SK-N-MC (cell line): ENCODE data around the gene CXCL16.
"Not testable (repeated sequence)": the region's sequence is repeated elsewhere in the genome, so short reads cannot be mapped to it uniquely, and the experiment has no call there.

Experiments used
- DNase-seq: peaks from one replicate; pipeline ENCODE4 v3.0.0-alpha.2; 2011; ENCODE audit warnings: low read depth, low spot score
- H3K27ac ChIP-seq: fragments of 200-600 bp; sonication (generic); 2 replicates; pipeline ENCODE4 v1.5.1; 2016; ENCODE audit warnings: mixed run types
- H3K36me3 ChIP-seq: fragments of 200-600 bp; sonication (generic); 2 replicates; pipeline ENCODE4 v1.6.1; 2017; ENCODE audit warnings: antibody characterized with exemption, low read length, mixed read lengths; ENCODE audit not compliant: insufficient read depth
- H3K4me3 ChIP-seq: fragments of 200-600 bp; sonication (generic); 2 replicates; pipeline ENCODE4 v1.5.1; 2016
- H3K9ac ChIP-seq: fragments of 200-600 bp; sonication (generic); 2 replicates; pipeline ENCODE4 v1.8.0; 2017; ENCODE audit warnings: mixed run types, mixed read lengths; ENCODE audit not compliant: insufficient read length
- H3K9me3 ChIP-seq: fragments of 200-600 bp; sonication (generic); 2 replicates; pipeline ENCODE4 v1.6.1; 2017; ENCODE audit warnings: low read depth, mild to moderate bottlenecking, antibody characterized with exemption, low read length, moderate library complexity, mixed read lengths
- EZH2 ChIP-seq: fragments of 200-600 bp; sonication (generic); IDR thresholded peaks from one replicate; pipeline ENCODE4 v1.6.1; 2017; ENCODE audit warnings: antibody characterized with exemption
- FOXP2 ChIP-seq: optimal IDR thresholded peaks from 2 replicates; pipeline ENCODE3; 2011; ENCODE audit warnings: mild to moderate bottlenecking, moderate library complexity; ENCODE audit not compliant: insufficient read depth; ENCODE audit errors: extremely low read length, control extremely low read depth
- POLR2AphosphoS5 ChIP-seq: IDR thresholded peaks from 2 replicates; pipeline ENCODE4 v1.6.1; 2012; ENCODE audit warnings: mild to moderate bottlenecking, low read depth, low read length, borderline replicate concordance

CXCL16 gene

GRCh38 chr17:4711661-4712181, 28.0 kb downstream of the CXCL16 start:
- no peak for TF ChIP-seq FOXP2
- no peak for TF ChIP-seq EZH2
- TF ChIP-seq POLR2AphosphoS5, result no peak
- no peak for DNase-seq
- peak overlapping the region; percentile 91 for H3K4me3 ChIP-seq
- peaks cover 4% of the 10 kb centered on the region; the same call in 1 of the 2 replicates for H3K36me3 ChIP-seq
- H3K27ac ChIP-seq, result no peak overlapping the region
- no peaks in the 10 kb centered on the region for H3K9me3 ChIP-seq
- H3K9ac ChIP-seq, result no peak overlapping the region

- H3K4me3 ChIP-seq, result peak overlapping the region; percentile 91
- H3K9ac ChIP-seq, result peak overlapping the region; percentile 84
- no peak for DNase-seq
- 0 out of 2 replicates have a peak overlapping the region, but pooled peaks have one; percentile 25 for H3K27ac ChIP-seq
- no peak for TF ChIP-seq EZH2
- no peak for TF ChIP-seq FOXP2
- TF ChIP-seq POLR2AphosphoS5, result no peak
- H3K36me3 ChIP-seq, result peaks cover 3% of the 10 kb centered on the region; the same call in 1 of the 2 replicates
- H3K9me3 ChIP-seq, result no peaks in the 10 kb centered on the region
Measured at GRCh38 chr17:4710693-4711634, 28.8 kb downstream of the CXCL16 start.

GRCh38 chr17:4709794-4710692, 29.7 kb downstream of the CXCL16 start, which contains the start of gene ARRB2:
ARRB2 (plus strand) TSS chr17:4710632; CDS start chr17:4710722, 90 bp downstream.
- peak within 1 kb of the TSS; percentile 84 for H3K9ac ChIP-seq

GRCh38 chr17:4708436-4708835, 31.3 kb downstream of the CXCL16 start:
- no peak for TF ChIP-seq EZH2
- TF ChIP-seq FOXP2, result no peak
- TF ChIP-seq POLR2AphosphoS5, result no peak
- no peaks in the 10 kb centered on the region for H3K36me3 ChIP-seq
- DNase-seq, result no peak
- no peak overlapping the region for H3K27ac ChIP-seq
- no peak overlapping the region for H3K9ac ChIP-seq
- H3K9me3 ChIP-seq, result no peaks in the 10 kb centered on the region
- H3K4me3 ChIP-seq, result no peak overlapping the region

More at GRCh38 chr17:4709794-4710692, 29.7 kb downstream of the CXCL16 start, which contains the start of gene ARRB2:
- Histone ChIP-seq H3K4me3 (peak within 1 kb of the TSS; percentile 91), H3K9me3 (no peaks in the 10 kb centered on the region), H3K27ac (peak within 1 kb of the TSS; percentile 57; the same call in 1 of the 2 replicates), H3K36me3 (no peaks in the 10 kb centered on the region)
- DNase-seq, result peak; percentile 74
- TF ChIP-seq EZH2 (no peak), FOXP2 (no peak), POLR2AphosphoS5 (peak; percentile 57; the same call in 1 of the 2 replicates)

- H3K27ac ChIP-seq, result no peak overlapping the region
- no peaks in the 10 kb centered on the region for H3K36me3 ChIP-seq
- no peak for TF ChIP-seq POLR2AphosphoS5
- TF ChIP-seq FOXP2, result no peak
- TF ChIP-seq EZH2, result no peak
- no peak for DNase-seq
- no peaks in the 10 kb centered on the region for H3K9me3 ChIP-seq
- no peak overlapping the region for H3K4me3 ChIP-seq
- no peak overlapping the region for H3K9ac ChIP-seq
Measured at GRCh38 chr17:4706121-4706520, 33.6 kb downstream of the CXCL16 start.

GRCh38 chr17:4704991-4705390, 34.7 kb downstream of the CXCL16 start:
- Histone ChIP-seq H3K36me3 (no peaks in the 10 kb centered on the region), H3K27ac (no peak overlapping the region), H3K9ac (no peak overlapping the region), H3K4me3 (peak overlapping the region; percentile 93), H3K9me3 (no peaks in the 10 kb centered on the region)
- DNase-seq, result no peak
- TF ChIP-seq POLR2AphosphoS5 (no peak), EZH2 (no peak), FOXP2 (no peak)

GRCh38 chr17:4704574-4704907, 35.2 kb downstream of the CXCL16 start:
- Histone ChIP-seq H3K9ac (peak overlapping the region; percentile 92), H3K27ac (0 out of 2 replicates have a peak overlapping the region, but pooled peaks have one; percentile 58), H3K4me3 (peak overlapping the region; percentile 93)
- H3K36me3 ChIP-seq, H3K9me3 ChIP-seq, DNase-seq: not testable (repeated sequence)

GRCh38 chr17:4703330-4703691, 36.4 kb downstream of the CXCL16 start:
- H3K9ac ChIP-seq, result peak overlapping the region; percentile 92
- DNase-seq, result no peak
- H3K27ac ChIP-seq, result no peak overlapping the region
- no peak for TF ChIP-seq EZH2
- no peak for TF ChIP-seq POLR2AphosphoS5
- no peak for TF ChIP-seq FOXP2
- no peaks in the 10 kb centered on the region for H3K9me3 ChIP-seq
- H3K36me3 ChIP-seq, result no peaks in the 10 kb centered on the region
- peak overlapping the region; percentile 93 for H3K4me3 ChIP-seq
